Measurements from ENCODE around the gene CALML5.
"Not testable (repeated sequence)": the region's sequence is repeated elsewhere in the genome, so short reads cannot be mapped to it uniquely, and the experiment has no call there.

Gene CALML5

GRCh38 chr10:5479481-5480161 is 19.7 kb downstream of the CALML5 start:
- no peak for DNase-seq

DNA sequence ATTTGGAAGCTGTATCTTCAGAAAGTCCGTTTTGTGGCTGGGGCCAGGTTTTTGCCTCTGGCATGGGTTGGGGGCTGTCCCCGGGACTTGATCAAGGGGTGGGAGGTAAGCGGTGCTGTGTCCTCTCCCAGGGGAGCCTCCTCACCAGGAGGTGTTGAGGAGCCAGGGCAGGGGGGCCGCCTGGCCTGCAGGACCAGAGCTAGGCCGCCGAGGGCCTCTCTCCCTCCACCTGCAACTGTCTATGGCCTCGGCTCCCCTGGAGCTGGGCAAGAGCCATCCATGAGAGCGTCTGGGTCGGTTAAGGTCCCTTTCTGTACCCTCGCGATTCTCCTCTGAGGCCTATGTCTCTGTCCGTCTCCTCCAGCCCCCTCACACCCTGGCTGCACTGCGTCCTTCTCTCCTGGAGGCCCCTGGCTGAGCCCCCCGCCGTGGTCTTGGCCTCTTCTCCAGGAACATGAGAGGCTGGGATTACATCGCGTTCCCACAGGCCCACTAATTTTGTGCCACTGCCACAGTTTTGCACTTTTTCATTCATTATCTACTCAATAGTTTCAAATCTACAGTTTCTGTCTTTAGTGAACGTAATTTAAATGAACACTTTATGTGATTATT is 20.6 kb downstream of the CALML5 start:
- DNase-seq = no peak

- DNase-seq = no peak
These were observed 21.2 kb downstream of the CALML5 start for GRCh38 chr10:5477948-5478693.

DNA sequence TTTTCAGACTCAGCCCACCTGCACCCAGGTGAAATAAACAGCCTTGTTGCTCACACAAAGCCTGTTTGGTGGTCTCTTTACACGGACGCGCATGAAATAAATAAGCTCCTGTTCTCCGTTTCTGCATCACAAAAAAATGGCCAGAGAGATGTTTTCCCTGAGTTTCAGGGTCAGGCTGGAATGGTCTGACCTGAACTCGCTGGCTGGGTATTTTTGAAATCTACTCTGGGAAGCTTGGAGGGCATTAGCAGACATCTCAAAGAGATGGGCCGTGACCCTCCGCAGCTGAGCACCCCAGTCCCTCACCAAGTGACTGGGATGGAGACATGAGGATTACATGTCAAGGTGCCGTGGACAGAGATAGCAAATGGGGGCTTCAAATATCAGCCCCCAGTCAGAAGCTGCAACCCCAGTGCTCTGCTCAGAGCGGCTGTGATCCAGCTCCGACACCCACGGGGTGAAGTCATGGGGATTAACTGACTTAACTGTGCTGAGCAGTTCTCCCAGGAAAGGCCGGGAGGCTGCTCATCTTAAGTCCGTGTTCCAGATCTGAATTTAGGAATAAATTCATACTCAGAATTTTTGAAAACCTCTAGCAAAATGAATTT is 22.3 kb downstream of the CALML5 start:
- no peak for DNase-seq

DNA sequence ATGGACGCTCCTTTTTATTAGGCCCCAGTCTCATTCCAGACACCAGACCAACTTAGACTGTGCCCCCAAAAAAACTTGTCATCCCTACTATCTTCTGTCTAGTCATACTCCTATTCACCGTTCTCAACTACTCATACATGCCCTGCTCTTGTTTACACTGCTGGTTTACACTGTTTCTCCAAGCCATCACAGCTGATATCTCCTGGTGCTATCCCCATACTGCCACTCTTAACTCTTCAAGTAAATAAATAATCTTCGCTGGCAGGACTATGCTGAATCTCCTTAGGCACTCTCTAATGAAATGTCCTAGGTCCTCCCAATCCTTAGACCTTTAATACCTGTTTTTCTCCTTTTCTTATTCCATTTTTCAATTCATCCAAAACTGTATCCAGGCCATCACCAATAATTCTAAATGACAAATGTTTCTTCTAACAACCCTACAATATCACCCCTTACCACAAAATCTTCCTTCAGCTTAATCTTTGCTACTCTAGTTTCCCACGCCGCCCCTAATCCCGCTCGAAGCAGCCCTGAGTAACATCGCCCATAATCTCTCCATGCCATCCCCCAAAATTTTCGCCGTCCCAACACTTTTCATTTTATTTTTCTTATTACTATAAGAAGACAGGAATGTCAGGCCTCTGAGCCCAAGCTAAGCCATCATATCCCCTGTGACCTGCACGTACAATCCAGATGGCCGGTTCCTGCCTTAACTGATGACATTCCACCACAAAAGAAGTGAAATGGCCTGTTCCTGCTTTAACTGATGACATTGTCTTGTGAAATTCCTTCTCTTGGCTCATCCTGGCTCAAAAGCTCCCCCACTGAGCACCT is 23.2 kb downstream of the CALML5 start:
- not testable (repeated sequence) for DNase-seq

GRCh38 chr10:5475088-5475487 is 24.3 kb downstream of the CALML5 start:
- not testable (repeated sequence) for DNase-seq

DNA sequence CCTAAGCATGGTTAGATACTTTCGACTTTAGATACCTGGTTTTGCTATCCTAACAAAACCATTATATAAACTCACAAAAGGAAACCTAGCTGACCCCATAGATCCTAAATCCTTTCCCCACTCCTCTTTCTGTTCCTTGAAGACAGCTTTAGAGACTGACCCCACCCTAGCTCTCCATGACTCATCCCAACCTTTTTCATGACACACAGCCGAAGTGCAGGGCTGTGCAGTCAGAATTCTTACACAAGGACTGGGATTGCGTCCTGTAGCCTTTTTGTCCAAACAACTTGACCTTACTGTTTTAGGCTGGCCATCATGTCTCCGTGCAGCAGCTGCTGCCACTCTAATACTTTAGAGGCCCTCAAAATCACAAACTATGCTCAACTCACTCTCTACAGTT is 24.7 kb downstream of the CALML5 start:
- not testable (repeated sequence) for DNase-seq

DNA sequence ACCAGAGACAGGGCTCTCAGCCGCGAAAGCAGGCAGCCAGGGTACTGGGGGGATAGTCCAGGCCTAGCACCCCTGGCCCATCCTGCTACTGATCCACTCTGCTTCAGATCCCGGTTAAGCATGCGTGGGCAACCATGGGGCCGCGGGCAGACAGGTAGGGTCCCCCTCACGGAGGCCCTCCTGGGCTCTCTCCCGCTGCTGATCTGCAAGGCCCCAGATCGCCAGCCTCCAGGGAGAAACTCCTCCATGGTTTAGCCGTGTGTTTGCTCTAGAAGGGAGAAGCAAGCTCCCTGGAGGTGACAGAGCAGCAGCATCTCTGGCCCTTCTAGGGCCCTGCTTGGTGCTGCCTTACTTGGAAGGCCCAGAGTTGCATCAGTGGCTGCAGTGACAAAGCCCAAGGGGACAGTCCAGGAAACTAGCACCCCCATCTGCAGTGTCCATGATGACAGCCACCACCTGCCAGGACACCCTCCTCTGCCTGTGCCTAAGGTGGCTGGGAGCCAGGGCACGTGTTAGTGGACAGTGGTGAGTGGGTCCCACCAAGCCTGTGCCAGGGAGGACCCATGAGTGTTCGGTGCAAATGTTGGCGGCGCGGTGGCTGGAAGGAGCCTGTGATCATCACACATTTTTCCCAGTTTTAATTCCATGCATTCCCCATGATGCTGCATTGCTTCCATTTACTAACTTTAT is 29.2 kb downstream of the CALML5 start:
- no peak for DNase-seq

- DNase-seq = no peak
These were observed 29.9 kb downstream of the CALML5 start for GRCh38 chr10:5469353-5470061.

DNA sequence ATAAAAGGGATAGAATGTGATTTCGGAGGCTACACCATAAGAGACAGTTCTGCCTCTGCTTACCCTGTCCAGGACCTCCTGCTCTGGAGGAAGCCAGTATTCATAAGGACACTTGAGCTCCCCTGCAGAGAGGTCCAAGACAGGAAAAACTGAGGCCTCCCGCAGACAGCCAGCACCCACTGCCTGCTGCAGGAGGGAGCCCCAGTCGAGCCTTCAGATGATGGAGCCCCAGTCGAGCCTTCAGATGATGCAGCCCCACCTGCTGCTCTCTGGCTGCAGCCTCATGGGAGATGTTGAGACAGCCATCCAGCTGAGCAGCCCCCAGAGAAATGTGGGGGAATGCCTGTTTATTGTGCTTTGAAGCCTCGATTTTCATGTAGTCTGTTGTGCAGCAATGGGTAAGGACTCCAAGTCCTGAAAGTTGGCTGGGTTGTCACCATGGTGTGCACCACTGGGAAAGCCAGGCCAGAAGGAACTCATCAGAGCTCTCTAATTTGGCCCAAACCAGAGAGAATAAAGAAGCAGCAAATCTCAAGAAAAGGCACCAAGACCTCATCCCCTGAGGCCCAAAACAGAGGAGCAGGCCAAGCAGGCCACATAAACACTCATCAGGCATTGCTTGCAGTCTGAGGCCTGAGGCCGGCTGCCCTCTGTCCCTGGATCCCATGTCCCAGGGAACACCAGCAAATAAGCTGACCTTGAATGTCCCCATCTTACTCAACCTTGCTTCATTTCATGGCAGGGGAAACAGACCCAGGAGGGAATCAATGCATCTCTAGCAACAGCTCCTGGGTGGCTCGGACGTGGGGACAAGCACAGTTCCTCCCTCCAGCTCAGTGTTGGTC is 30.9 kb downstream of the CALML5 start:
- no peak for DNase-seq

- no peak for DNase-seq
These were observed 31.6 kb downstream of the CALML5 start for GRCh38 chr10:5467634-5468255.

GRCh38 chr10:5467207-5467535 is 32.2 kb downstream of the CALML5 start:
- no peak for DNase-seq

DNA sequence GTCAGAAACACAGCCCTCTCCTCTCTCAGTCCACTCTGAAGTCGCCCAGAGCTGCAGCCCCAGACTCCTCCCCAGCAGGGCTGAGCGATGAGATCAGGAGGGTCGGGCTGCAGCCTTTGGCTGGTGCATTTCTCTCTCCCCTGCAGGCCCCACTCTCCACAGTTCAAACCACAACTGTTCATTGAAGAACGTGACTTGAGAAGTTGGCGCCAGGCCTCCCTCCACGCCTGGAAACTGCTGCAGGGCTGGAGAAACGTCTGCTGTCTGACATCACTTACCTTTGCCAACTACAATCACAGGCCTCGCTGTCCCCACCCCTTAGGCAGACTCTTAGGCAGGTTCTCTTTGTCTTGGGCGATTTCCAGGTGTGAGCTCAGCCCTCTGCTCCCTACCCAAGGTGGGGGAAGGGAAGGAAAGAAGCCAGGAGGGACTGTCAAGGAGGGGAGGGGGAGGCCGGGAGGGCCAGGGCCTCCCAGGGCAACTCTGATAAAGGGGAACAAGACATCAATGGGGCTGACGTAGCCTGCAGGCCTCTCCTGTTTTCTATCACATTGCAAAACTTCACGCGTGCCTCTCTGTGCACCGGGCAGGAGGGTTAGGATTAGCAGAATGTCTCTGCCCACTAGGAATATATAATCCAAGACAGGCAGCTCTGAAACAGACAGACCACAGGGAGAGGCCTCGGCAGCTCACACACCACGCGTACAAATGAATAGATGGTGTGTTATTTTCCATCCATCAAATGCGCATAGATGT is 32.7 kb downstream of the CALML5 start:
- DNase-seq = peak; percentile 57

DNA sequence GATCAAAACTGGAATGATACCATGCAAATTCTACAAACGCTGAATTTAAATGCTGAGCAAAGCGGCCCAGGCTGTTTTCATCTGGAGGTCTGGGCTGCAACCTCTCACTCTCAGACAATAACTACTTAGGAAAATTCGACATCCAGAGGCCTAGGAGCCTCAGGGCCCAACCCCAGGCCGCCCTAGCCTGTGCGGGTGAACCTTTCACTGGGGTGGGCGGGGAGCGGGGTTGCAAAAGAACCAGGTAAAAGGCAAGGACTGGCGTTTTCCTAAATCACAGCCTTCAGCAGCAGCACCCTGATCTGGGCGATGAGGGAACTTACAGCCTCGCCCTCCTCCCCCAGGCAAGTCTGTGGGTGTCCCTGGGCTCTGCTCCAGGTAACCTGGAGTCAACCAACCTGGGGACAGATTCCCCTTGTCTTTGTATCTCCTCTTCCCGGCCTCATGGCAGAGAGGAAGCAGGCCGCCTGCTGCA is 33.4 kb downstream of the CALML5 start:
- no peak for DNase-seq

DNA sequence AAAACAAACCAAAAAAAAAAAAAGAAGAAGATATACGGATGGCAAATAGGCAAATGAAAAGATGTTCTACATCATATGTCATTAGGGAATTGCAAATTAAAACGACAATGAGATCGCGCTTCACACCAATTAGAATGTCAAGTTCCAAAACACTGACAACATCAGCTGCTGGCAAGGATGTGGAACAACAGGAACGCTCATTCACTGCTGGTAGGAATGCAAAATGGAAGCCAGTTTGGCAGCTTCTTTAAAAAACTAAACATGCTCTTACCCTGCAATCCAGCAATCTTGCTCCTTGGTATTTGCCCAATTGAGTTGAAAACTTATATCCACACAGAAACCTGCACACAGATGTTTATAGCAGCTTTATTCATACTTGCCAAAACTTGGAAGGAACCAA is 34.8 kb downstream of the CALML5 start:
- no peak for DNase-seq

- no peak for DNase-seq
These were observed 36.5 kb downstream of the CALML5 start for GRCh38 chr10:5462841-5463293.

DNA sequence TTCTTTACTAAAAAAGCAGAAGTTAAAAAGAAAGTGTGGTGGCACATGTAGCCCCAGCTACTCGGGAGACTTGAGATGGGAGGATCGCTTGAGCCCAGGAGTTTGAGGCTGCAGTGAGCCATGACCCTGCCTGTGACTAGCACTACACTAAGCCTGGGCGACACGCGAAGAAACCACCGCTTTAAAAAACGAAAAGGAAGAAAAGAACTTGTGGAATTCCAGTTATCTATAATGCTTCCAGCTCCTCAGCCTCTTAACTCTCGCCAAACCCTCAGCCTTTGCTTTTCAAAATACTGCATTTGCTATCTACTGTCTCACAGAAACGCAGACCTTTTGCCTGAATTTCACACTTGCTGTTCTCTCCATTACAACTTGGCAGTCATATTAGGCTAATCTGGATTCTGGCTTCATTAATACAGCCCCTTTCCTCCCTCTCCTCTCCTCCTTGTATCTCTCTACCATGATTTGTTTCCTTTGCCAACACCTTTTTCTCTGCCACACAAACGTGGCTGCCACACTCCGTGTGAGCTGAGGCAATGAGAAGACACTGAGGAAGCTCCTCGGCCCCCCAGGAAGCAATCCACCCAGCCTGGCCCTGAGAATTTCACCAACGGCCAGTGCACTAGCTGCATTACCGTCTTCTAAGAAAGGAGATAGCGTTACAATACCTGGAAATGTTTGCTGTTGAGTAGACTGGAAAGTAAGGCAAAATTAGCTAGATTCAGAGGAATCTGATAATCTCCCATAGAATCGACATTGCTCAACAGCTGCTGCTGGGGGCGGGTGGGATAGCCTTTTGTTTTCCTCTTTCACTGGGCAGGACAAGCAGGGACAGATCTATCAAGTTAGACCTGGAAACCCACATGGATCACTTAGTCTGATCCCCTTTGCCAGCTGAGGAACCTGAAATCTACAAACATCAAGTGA is 37.2 kb downstream of the CALML5 start:
- DNase-seq = no peak

GRCh38 chr10:5461203-5461588 is 38.2 kb downstream of the CALML5 start:
- DNase-seq = no peak

Measured in DMS153 (cell line).